ENCODE results near the gene HEATR9.

DNA sequence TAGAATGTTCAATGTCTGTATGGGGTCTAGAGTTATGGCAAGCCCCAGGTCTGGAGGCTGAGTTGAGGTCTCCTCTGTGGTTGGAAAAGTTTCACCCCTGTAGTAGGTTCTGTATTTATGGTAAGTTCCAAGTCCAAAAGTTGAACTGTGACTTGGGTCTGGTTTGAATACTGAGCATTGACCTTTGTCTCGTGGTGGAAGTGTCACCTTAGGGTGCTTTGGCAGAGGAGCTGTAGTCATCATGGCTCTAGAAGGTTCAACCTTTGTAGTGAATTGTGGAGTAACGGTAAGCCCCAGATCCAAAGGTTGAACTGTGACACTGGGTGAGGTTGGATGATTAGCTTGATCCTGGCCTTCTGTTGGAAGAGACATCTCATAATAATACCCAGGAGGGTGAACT lies 44.3 kb upstream of the HEATR9 start:
- TF ChIP-seq CTCF (IDR thresholded peaks at IDR 0.05 in 4 of 5, conservative IDR thresholded peaks at IDR 0.05 in 1 of 5) (no peak), POLR2A (IDR thresholded peaks at IDR 0.05) (no peak)

All from gastrocnemius medialis (tissue), 4 donors.